NCI-H774 (cell line): Measurements from ENCODE around the gene STAP2.
"Not testable (repeated sequence)": the region's sequence is repeated elsewhere in the genome, so short reads cannot be mapped to it uniquely, and the experiment has no call there.

Source experiments
- DNase-seq: peaks from one replicate; lab custom pipeline; 2025; lab: John Stamatoyannopoulos, UW

Gene STAP2

DNA sequence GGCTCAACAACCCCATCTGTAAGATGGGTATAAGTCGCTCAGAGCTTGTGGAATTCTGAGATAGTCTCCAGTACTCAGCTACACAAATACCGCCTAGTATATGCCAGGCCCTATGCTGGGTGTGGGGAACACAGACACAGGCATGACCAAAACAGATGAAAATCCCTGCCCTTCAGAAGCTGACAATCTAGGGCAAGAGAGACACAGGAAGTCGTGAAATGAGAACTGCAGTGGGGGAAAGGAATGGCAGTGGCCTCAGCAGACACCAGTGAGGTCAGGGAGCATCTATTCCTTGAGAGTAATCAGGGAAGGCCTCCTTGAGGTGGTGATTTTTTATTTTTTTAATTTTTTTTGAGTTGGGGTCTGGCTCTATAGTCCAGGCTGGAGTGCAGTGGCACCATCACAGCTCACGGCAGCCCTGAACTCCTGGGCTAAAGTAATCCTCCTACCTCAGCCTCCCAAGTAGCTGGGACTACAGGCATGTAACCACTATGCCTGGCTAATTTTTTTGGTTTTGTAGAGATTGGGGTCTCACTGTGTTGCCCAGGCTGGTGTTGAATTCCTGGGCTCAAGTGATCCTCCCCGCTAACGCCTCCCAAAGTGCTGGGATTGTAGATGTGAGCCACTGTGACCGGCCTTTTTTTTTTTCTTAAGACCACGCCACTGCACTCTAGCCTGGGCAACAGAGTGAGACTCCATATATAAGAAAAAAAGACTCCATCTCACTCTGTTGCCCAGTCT is 39.6 kb downstream of the STAP2 start:
- no peak for DNase-seq

DNA sequence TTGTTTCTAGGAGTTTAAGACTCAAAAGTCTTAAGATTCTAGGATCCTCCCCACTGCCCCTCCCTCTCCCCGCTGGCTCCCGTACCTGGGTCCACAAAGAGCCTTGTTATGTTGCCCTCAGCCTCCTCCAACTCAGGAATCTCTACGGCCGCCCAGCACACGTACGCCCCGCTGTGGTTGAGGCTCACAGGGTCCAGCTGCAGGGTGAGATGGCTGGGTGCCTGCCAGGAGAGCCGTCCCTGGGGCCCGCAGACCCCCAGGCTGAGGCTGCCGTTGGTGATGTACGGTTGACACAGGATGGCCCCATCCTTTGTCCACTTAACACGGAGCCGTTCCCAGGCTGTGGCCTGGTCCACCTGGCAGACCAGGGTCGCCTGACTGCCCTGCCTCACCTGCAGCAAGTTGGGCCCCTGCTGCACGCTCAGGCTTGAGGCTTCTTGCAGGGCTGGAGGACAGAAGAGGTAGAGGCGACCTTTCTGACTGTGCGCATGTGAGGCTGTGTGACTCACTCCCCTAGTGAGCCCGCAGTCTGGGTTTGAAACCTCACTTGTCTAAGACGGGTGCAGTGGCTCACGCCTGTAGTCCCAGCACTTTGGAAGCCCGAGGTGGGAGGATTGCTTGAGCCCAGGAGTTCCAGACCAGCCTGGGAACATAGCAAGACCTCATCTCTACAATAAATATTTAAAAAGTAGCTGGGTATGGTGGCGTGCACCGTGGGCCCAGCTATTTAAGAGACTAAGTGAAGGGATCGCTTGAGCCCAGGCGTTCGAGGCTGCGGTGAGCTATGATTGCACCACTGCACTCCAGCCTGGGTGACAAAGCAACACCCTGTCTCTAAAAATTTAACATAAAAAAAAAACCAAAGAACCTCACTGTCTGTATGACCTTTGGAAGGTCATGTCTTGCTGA is 40.5 kb downstream of the STAP2 start:
- DNase-seq: no peak

DNA sequence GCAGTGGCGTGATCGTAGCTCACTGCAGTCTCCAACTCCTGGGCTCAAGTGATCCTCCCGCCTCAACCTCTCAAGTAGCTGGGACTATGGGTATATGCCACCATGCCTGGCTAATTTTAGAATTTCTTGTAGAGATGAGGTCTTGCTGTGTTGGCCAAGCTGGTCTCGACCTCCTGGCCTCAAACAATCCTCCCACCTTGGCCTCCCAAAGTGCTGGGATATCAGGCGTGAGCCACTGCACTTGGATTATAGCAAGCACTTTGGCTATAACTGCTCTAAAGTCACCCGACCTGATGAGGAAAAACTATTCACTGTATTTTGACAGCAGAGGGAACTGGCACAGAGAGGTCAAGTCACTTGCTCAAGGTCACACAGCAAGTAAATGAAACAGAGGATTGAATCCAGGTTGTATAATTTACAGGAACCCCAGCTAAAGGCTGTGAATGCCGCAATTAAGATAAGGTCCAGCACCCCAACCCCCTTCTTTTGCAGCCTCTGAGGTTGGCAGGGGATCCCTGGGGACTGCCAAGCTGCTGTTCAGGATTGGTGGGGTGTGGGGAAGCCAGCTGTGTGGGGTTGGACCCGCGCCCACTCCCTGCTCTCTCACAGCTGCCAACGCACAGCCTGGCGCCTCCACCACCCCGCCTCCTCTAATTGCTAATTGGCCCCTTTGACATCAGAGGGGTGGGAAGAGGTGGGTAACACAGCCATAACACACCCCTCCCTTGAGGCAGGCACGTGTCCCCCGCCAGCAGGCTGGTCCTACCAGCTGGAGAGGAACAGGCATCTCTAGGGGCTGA is 42.5 kb downstream of the STAP2 start:
- peak; percentile 18 for DNase-seq

DNA sequence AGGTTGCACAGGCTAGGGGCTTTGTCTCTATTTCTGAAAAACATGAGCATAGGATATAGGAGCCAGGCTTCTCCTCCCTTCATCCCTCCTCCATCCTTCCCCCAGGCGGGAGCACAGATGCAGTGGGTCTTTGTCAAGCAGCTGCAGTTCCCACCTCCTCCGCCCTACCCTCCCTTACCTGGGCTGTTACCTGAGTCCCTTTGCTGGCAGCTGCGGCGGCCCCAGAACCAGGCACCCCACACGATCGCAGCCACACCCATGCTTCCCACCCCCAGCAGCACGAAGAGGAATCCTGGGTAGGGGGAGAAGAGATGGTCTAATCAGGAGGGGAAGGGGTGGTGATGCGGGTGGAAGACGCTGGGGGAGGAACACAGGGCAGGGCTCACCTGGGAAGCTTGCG is 44.2 kb downstream of the STAP2 start:
- no peak for DNase-seq

DNA sequence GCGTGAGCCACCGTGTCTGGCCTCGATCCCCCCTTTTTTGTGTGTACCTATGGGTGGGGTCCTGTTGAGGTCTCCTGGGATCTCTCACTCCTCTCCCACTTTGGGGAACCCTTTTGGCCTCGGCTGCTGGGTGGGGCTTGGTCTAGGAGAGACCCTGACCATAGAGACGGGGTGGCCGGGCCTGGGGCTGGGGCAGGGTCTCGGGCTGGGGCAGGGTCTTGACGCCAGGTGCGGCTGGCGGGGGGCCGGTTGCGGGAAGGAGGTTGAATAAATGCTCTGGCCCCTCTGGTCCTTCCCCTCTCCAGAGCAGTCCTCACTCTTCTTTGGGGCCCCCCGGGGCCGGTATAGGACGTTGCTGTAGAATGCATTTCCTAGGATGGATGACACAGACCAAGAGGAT is 46.1 kb downstream of the STAP2 start:
- no peak for DNase-seq

DNA sequence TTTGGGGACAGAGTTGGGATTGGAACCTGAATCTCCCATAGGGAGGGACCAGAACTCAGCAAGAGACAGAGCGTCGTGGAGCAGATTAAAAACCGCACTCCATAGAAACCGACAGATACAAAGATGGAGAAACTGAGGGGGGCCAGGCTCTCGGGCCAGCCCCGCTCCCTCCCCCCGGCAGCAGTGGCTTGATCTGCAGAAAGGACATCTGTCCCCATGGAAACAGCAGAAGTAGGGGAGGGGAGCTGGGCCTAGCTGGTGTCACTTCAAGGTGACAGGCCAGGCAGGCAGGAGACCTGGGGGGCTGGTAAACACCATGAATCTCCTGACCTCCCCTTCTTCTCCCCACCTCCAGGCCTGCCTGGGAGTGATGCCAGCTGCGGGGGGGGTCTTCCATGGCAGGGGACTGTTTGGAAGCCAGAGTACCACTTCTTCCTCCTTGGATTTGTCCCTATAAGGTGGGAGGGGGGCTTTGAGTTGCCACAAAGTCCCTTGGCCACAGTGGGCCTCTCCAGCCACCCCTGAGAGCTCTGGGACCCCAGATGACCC is 47.4 kb downstream of the STAP2 start:
- no peak for DNase-seq

DNA sequence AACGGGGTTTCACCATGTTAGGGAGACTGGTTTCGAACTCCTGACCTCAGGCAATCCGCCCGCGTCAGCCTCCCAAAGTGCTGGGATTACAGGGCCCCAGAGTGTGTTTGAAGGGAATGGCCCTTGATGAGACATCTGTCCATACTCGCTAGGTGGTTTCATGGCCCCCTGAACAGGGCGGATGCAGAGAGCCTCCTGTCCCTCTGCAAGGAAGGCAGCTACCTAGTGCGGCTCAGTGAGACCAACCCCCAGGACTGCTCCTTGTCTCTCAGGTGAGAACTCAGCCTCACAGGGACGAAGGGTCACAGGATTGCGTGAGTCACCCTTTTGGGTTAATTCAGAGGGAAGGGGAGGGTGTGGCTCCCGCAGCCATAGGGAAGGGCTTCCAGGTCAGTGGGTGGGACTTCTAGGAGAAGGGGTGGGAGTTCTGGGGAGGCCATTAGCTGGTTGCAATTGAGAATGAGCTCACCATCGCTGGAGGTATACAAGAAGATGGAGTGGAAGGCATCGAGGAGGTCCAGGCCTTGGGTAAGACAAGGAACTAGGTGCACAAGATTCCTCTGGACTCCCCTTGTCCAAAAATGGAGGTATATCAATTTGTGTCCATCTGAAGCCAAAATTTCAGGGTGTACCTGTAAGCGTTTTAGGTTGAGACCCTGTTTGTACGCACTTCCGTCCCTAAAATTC is 50.4 kb downstream of the STAP2 start:
- DNase-seq: no peak

DNA sequence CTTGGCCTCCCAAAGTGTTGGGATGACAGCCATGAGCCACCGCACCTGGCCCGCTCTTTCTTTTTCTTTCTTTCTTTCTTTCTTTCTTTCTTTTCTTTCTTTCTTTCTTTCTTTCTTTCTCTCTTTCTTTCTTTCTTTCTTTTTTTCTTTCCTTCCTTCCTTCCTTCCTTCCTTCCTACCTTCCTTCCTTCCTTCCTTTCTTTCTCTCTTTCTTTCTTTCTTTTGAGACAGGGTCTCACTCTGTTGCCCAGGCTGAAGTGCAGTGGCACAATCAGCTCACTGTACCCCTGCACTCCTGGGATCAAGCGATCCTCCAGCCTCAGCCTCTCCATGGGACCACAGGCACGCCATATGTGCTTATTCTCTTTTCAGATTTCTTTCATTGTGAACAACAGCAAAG is 52.5 kb downstream of the STAP2 start:
- DNase-seq: not testable (repeated sequence)

DNA sequence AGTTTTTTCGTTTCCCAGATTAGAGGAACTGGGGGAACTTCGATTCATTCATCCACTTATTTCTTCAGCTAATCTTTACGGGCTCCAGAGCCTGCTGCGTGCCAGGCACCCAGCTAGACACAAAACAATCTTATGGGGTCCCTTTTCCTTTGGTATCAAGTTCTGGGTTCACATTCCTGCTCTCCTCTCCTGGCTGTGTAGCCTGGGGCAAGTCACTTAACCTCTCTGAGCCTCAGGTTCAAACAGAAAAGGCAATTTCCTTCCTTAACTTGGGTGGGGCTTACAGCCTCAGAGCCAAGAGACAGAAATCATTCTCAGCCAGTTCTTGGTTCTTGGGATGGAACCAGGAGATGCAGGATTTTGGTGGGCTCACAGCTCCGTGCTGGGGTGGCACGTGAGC is 53.7 kb downstream of the STAP2 start:
- no peak for DNase-seq

DNA sequence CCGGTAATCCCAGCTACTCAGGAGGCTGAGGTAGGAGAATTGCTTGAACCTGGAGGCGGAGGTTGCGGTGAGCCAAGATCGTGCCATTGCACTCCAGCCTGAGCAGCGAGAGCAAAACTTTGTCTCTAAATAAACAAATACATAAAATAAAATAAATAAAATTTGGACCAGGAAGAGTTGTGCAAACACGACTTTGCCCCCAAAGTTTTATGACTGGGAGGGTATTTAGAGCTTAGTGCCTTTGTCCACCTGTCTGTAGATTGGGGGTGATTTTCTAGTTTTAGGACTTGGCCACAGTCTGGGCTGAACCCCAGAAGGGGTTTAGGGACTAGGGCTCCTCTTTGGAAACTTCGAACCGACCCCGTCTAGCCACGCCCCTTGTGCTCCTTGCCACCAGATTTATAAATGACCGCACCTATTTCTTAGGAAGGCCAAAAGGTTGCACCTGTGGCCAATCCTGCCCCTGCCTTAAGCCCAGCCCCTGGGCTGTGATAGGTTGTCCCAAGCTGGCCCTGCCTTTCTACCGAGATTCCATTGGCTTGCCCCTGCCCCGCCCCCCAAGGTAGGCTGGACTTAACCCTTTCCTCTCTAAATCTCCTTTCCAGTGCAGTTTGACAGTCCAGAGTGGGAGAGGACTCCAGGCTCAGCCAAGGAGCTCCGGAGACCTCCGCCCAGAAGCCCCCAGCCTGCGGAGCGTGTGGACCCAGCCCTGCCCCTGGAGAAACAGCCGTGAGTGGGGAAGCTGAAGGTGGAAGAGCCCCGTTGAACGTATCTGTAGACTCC is 54.3 kb downstream of the STAP2 start:
- no peak for DNase-seq

DNA sequence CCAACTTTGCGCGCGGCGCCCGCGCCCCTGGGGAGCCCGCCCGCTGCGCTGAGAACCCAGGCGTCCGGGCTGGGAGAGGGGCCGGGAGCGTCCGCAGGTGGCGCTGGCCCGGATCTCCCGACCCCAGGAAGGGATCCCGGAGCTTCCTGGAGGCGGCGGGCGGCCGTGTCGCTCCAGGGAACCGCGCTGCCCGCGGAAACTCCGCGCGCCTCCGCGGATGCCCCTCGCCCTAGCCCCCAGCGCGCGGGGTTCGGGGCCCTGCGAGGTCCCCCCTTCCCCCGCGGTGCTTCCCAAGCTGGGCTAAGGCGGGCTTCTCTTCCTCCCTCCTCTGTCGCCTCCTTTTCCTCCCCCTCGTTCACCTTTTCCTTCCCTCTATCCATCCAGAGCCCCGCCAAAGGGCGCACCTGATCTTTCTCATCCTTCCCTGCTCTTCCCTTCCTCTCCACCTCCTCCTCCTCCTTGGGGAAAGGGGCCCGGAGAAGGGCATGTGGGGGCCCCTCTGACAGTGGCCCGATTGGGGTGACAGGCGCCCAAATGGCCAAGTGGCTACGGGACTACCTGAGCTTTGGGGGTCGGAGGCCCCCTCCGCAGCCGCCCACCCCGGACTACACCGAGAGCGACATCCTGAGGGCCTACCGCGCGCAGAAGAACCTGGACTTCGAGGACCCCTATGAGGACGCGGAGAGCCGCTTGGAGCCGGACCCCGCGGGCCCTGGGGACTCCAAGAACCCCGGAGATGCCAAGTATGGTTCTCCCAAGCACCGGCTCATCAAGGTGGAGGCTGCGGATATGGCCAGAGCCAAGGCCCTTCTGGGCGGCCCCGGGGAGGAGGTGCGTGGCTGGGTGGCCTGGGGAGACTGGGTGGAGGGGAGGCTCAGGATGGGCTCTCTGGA is 58.9 kb downstream of the STAP2 start:
- DNase-seq: no peak

DNA sequence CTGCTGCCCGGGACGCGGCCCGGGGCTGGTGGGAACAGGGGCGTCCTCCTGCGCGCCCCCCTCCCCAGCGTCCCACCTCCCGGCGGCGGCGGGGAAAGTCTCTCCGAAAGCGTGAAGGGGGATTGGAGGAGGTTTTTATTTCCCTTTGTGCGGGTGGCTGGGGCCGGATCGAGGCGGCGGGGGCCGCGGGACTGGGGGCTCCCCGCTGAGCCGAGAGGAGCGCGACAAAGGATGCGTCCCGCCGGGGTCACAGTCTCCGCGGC is 59.4 kb downstream of the STAP2 start:
- no peak for DNase-seq

DNA sequence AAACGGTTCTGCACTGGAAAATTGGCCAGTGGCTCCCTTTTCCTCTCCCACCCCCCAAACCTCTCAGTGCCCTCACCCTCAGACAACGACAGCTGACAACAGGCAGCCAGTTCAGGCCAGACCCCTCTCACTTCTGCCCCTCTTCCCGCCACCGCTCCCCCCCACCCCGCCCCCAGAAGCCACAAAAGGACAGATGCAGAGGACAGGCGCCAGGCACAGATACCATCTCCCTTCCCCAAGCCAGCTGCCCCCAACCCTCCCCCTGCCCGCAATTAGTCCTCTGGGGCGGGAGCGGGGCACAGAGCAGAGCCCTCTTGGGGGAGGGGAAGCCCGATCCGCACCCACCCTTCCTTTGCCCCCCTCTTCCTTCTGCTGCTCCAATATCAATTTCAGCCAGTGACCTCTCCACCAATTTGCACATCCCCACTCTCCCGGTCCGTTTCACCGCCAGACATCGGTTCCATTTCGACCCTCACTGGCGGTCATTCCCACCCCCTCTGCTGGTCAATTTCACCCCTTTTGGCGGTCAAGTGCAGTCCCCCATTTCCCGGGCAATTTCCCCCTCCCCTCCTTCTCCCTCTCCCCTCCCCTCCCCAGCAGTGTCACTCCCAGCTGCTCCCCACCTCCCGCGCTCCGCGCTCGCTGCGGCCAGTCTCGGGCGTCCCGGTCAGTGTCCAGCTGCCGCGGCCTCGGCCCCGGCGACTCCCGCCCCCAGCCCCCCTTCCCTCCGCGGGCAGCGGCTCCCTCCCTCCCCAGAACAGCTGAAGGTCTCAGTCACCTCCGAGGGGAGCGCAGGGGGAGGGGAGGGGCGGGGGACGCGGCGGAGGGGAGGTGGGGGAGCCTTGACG is 60.0 kb downstream of the STAP2 start, which contains the start of gene SHD:
SHD (plus strand) TSS at position 848 of the 848 bp plus-strand sequence. CDS start 798 bp downstream, outside the sequence.
- no peak for DNase-seq

DNA sequence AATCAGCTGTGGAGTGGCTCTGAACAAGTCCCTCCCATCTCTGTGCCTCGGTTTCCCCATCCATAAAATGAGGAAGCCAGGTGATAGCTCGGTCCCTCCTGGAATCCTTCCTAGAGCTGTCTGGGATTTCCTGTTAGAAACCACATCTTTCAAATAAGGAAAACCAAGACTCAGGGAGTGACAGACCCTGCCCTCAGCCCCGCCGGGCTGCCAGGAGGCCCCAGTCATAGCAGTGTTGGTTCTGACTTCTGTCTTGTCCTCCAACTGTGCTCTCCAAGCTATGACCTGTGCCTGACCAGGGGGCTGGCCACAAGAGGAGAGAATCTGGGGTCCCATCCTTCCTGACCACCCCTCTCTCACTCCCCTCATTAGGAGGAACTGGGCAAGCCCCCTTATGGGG is 60.6 kb downstream of the STAP2 start:
- no peak for DNase-seq

DNA sequence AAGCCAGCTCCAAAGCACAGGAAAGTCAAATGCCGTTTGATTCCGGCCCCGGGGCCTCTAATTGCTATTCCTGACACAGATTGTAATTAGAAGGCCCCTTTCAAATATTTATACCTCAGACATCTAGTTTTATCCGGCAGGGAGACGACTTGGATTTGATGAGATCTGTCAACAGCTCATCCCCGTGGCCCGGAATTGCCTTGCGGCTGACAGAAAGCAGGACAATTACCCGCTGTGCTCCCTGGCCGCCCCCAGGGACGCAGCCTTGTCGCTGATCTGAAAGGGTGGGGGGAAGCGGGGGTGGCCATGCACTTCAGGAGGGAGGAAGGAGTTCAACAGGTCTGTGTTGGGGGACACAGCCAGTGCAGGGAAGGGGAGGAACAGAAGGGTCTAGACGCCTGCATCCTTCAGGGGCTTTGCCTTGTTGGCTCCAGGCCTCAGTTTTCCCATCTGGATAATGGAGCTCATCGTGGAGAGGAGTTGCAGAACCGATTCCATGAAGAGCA is 61.4 kb downstream of the STAP2 start:
- no peak for DNase-seq

DNA sequence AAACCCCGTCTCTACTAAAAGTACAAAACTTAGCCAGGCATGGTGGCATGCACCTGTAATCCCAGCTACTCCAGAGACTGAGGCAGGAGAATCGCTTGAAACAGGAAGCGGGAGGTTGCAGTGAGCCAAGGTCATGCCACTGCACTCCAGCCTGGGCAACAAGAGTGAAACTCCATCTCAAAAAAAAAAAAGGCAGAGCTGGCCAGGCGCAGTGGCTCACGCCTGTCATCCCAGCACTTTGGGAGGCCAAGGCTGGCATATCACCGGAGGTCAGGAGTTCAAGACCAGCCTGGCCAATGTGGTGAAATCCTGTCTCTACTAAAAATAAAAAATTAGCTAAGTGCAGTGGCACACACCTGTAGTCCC is 64.3 kb downstream of the STAP2 start:
- not testable (repeated sequence) for DNase-seq
